GM21423 (cell line): ENCODE results near the gene STK25.

ENCODE experiments used
- ATAC-seq: cut with Tn5 transposase; IDR thresholded peaks from one replicate; pipeline ENCODE4 v1.9.1; 2021; ENCODE audit warnings: mild to moderate bottlenecking, moderate library complexity; ENCODE audit not compliant: unreplicated experiment

STK25 gene

GRCh38 chr2:241495172-241496002, 13.0 kb downstream of the STK25 start:
- ATAC-seq, result no peak

- ATAC-seq, result no peak
Measured at GRCh38 chr2:241494311-241494908, 14.0 kb downstream of the STK25 start.

GRCh38 chr2:241493092-241493491, 15.3 kb downstream of the STK25 start:
- ATAC-seq, result no peak

- no peak for ATAC-seq
Measured at GRCh38 chr2:241492174-241492565, 16.2 kb downstream of the STK25 start.

GRCh38 chr2:241491549-241492173, 16.7 kb downstream of the STK25 start:
- ATAC-seq, result no peak

- ATAC-seq, result no peak
Measured at GRCh38 chr2:241490825-241491506, 17.4 kb downstream of the STK25 start.

GRCh38 chr2:241489733-241490680, 18.4 kb downstream of the STK25 start:
- no peak for ATAC-seq

GRCh38 chr2:241489088-241489487, 19.3 kb downstream of the STK25 start:
- ATAC-seq, result no peak

- ATAC-seq, result no peak
Measured at GRCh38 chr2:241485172-241485911, 23.0 kb downstream of the STK25 start.

- ATAC-seq, result no peak
Measured at GRCh38 chr2:241483305-241483704, 25.1 kb downstream of the STK25 start.

- no peak for ATAC-seq
Measured at GRCh38 chr2:241482126-241482955, 26.0 kb downstream of the STK25 start.

- ATAC-seq, result no peak
Measured at GRCh38 chr2:241481687-241482086, 26.7 kb downstream of the STK25 start.

GRCh38 chr2:241479026-241479898, 29.1 kb downstream of the STK25 start:
- no peak for ATAC-seq

GRCh38 chr2:241478166-241478565, 30.2 kb downstream of the STK25 start:
- no peak for ATAC-seq

- ATAC-seq, result no peak
Measured at GRCh38 chr2:241475267-241475666, 33.1 kb downstream of the STK25 start.

- no peak for ATAC-seq
Measured at GRCh38 chr2:241473399-241473798, 35.0 kb downstream of the STK25 start.

GRCh38 chr2:241469746-241470145, 38.6 kb downstream of the STK25 start:
- no peak for ATAC-seq

GRCh38 chr2:241468476-241468781, 40.0 kb downstream of the STK25 start:
- no peak for ATAC-seq
